ENCODE measurements around the gene UBAC2. TPM values are rescaled to one million over a fixed set of nuclear protein-coding genes. Genes with fewer than 3 reads are reported as not detected.
"Not testable (repeated sequence)": the region's sequence is repeated elsewhere in the genome, so short reads cannot be mapped to it uniquely, and the experiment has no call there.

UBAC2 gene
- total RNA-seq, 1 experiment from 2014 or later = 103 TPM

- no peaks in the 10 kb centered on the region for H3K36me3 ChIP-seq (ENCODE audit: control insufficient read depth, insufficient read depth, low read length)
- no peak for DNase-seq
- BruUV-seq (replicated peaks) = no TSS peak
- no peak for TF ChIP-seq CTCF (IDR thresholded peaks at IDR 0.05; ENCODE audit: insufficient read depth in 1 of 2, low read depth in 1 of 2, low read length in 1 of 2, severe bottlenecking in 1 of 2, unreplicated experiment in 1 of 2)
- no peaks in the 10 kb centered on the region; the same call in 1 of the 2 replicates for H3K27me3 ChIP-seq (replicated peaks; ENCODE audit: control insufficient read depth, insufficient read depth, low read length)
- Mint-ChIP-seq H3K27me3 (ENCODE audit: insufficient read depth, unreplicated experiment) (peaks cover 13% of the 10 kb centered on the region), H3K36me3 (ENCODE audit: insufficient read depth, unreplicated experiment) (no peaks in the 10 kb centered on the region), H3K4me3 (ENCODE audit: unreplicated experiment) (no peak overlapping the region), H3K9me3 (ENCODE audit: unreplicated experiment) (no peaks in the 10 kb centered on the region), H3K4me1 (ENCODE audit: low read depth, unreplicated experiment) (no peaks in the 10 kb centered on the region), H3K27ac (ENCODE audit: unreplicated experiment) (no peak overlapping the region)
- H3K4me3 ChIP-seq (ENCODE audit: low read depth, low read length) = no peak overlapping the region
- ChIA-PET CTCF (no interaction called here), POLR2A (no interaction called here)
- H3K9me3 ChIP-seq = no peaks in the 10 kb centered on the region
- intact Hi-C loops (cut with micrococcal nuclease; ENCODE audit: unreplicated experiment) = no loop called here
- no peaks in the 10 kb centered on the region for H3K4me1 ChIP-seq
Measured at GRCh38 chr13:99407906-99408702, 207.4 kb downstream of the UBAC2 start.

- H3K4me3 Mint-ChIP-seq (ENCODE audit: unreplicated experiment) = no peak overlapping the region
- intact Hi-C loops (cut with micrococcal nuclease; ENCODE audit: unreplicated experiment) = no loop called here
- H3K27me3 Mint-ChIP-seq (ENCODE audit: insufficient read depth, unreplicated experiment) = peaks cover 12% of the 10 kb centered on the region
- Histone ChIP-seq H3K36me3 (ENCODE audit: control insufficient read depth, insufficient read depth, low read length) (no peaks in the 10 kb centered on the region), H3K4me1 (no peaks in the 10 kb centered on the region), H3K4me3 (ENCODE audit: low read depth, low read length) (no peak overlapping the region), H3K27me3 (replicated peaks; ENCODE audit: control insufficient read depth, insufficient read depth, low read length) (no peaks in the 10 kb centered on the region; the same call in 1 of the 2 replicates), H3K9me3 (no peaks in the 10 kb centered on the region)
- H3K27ac Mint-ChIP-seq (ENCODE audit: unreplicated experiment) = no peak overlapping the region
- H3K9me3 Mint-ChIP-seq (ENCODE audit: unreplicated experiment) = no peaks in the 10 kb centered on the region
- no peak for DNase-seq
- no peak for TF ChIP-seq CTCF (IDR thresholded peaks at IDR 0.05; ENCODE audit: insufficient read depth in 1 of 2, low read depth in 1 of 2, low read length in 1 of 2, severe bottlenecking in 1 of 2, unreplicated experiment in 1 of 2)
- no peaks in the 10 kb centered on the region for H3K36me3 Mint-ChIP-seq (ENCODE audit: insufficient read depth, unreplicated experiment)
- CTCF ChIA-PET = no interaction called here
- H3K4me1 Mint-ChIP-seq (ENCODE audit: low read depth, unreplicated experiment) = no peaks in the 10 kb centered on the region
- POLR2A ChIA-PET = no interaction called here
- no TSS peak for BruUV-seq (replicated peaks)
Measured at GRCh38 chr13:99408703-99409000, 208.0 kb downstream of the UBAC2 start.

GRCh38 chr13:99409461-99410083, 208.9 kb downstream of the UBAC2 start:
- H3K4me1 Mint-ChIP-seq (ENCODE audit: low read depth, unreplicated experiment); H3K27ac Mint-ChIP-seq (ENCODE audit: unreplicated experiment): not testable (repeated sequence)

GRCh38 chr13:99410646-99411475, 210.2 kb downstream of the UBAC2 start:
- H3K4me1 ChIP-seq; H3K27ac Mint-ChIP-seq (ENCODE audit: unreplicated experiment); H3K9me3 Mint-ChIP-seq (ENCODE audit: unreplicated experiment); H3K4me1 Mint-ChIP-seq (ENCODE audit: low read depth, unreplicated experiment); POLR2A ChIA-PET; H3K4me3 ChIP-seq (ENCODE audit: low read depth, low read length); H3K4me3 Mint-ChIP-seq (ENCODE audit: unreplicated experiment); H3K27me3 Mint-ChIP-seq (ENCODE audit: insufficient read depth, unreplicated experiment); CTCF ChIA-PET; intact Hi-C loops (cut with micrococcal nuclease; ENCODE audit: unreplicated experiment); DNase-seq; H3K36me3 Mint-ChIP-seq (ENCODE audit: insufficient read depth, unreplicated experiment); BruUV-seq (replicated peaks); H3K36me3 ChIP-seq (ENCODE audit: control insufficient read depth, insufficient read depth, low read length); H3K9me3 ChIP-seq; H3K27me3 ChIP-seq (replicated peaks; ENCODE audit: control insufficient read depth, insufficient read depth, low read length): not testable (repeated sequence)

More at GRCh38 chr13:99409461-99410083, 208.9 kb downstream of the UBAC2 start:
- DNase-seq; H3K4me1 ChIP-seq; H3K36me3 Mint-ChIP-seq (ENCODE audit: insufficient read depth, unreplicated experiment); H3K27me3 Mint-ChIP-seq (ENCODE audit: insufficient read depth, unreplicated experiment); H3K9me3 ChIP-seq; H3K36me3 ChIP-seq (ENCODE audit: control insufficient read depth, insufficient read depth, low read length); H3K9me3 Mint-ChIP-seq (ENCODE audit: unreplicated experiment); POLR2A ChIA-PET; H3K4me3 Mint-ChIP-seq (ENCODE audit: unreplicated experiment); BruUV-seq (replicated peaks); H3K4me3 ChIP-seq (ENCODE audit: low read depth, low read length); intact Hi-C loops (cut with micrococcal nuclease; ENCODE audit: unreplicated experiment); H3K27me3 ChIP-seq (replicated peaks; ENCODE audit: control insufficient read depth, insufficient read depth, low read length); CTCF ChIA-PET: not testable (repeated sequence)
